ENCODE results near the gene CALB2.

GRCh38 chr16:71338193-71338592, 20.3 kb upstream of the CALB2 start:
- no peak for TF ChIP-seq CTCF (IDR thresholded peaks at IDR 0.05; ENCODE audit: control extremely low read depth in 1 of 3, insufficient read depth in 1 of 3, low read depth in 1 of 3, low read length in 3 of 3)
- no peak for TF ChIP-seq SUZ12 (IDR thresholded peaks at IDR 0.05; ENCODE audit: low read length)
- no peak for TF ChIP-seq BRCA1 (IDR thresholded peaks at IDR 0.05; ENCODE audit: low read depth, low read length)
- no peak for TF ChIP-seq CHD2 (IDR thresholded peaks at IDR 0.05; ENCODE audit: low read length)
- TF ChIP-seq JUND (IDR thresholded peaks at IDR 0.05; ENCODE audit: low read length), result no peak
- no peak for TF ChIP-seq RAD21 (IDR thresholded peaks at IDR 0.05 in 1 of 2, conservative IDR thresholded peaks at IDR 0.05 in 1 of 2; ENCODE audit: low read depth in 2 of 2, low read length in 2 of 2)
- no peak for TF ChIP-seq POLR2AphosphoS5 (IDR thresholded peaks at IDR 0.05; ENCODE audit: low read depth, low read length)
- TF ChIP-seq ATF2 (IDR thresholded peaks at IDR 0.05; ENCODE audit: low read length), result no peak
- no peak for TF ChIP-seq SP1 (IDR thresholded peaks at IDR 0.05; ENCODE audit: low read depth, low read length)
- no peak for TF ChIP-seq EZH2 (IDR thresholded peaks at IDR 0.05; ENCODE audit: low read depth, low read length, severe bottlenecking)
- TF ChIP-seq SIX5 (IDR thresholded peaks at IDR 0.05; ENCODE audit: low read depth, low read length), result no peak

Measured in H1 (cell line).